Ovary (tissue), 9 donors: ENCODE data around the gene GPD1L. TPM values are rescaled to one million over a fixed set of nuclear protein-coding genes. Genes with fewer than 3 reads are reported as not detected.

Experiments
- DNase-seq, 5 donors: peaks; one replicate each; pipeline ENCODE4 v3.0.0-alpha.2; 2019 to 2020
- H3K27ac ChIP-seq, 2 donors: fragments of 200-600 bp; one replicate each; pipeline versions ENCODE4 v1.5.1 to v1.8.0; 2019 to 2022
- H3K27me3 ChIP-seq: fragments of 200-600 bp; one replicate; pipeline ENCODE4 v1.8.0; 2022
- H3K36me3 ChIP-seq: fragments of 200-600 bp; sonication (generic); one replicate; pipeline ENCODE4 v1.5.1; 2019
- H3K4me1 ChIP-seq: one replicate; pipeline ENCODE4 v1.8.1; 2013; ENCODE audit warnings: mild to moderate bottlenecking, moderate library complexity; ENCODE audit not compliant: insufficient read depth
- H3K4me3 ChIP-seq: fragments of 200-600 bp; sonication (generic); one replicate; pipeline ENCODE4 v1.5.1; 2017
- H3K9me3 ChIP-seq, 2 donors: fragments of 200-600 bp in 1 of 2; sonication (generic) in 1 of 2; one replicate each; pipeline versions ENCODE4 v1.5.1 to v1.8.1; 2013 to 2019; ENCODE audit warnings: mild to moderate bottlenecking in 1 of 2, moderate library complexity in 1 of 2
- EP300 ChIP-seq: sonication (generic); formaldehyde crosslinking; IDR thresholded peaks from one replicate; pipeline ENCODE4 v1.6.1; 2017; ENCODE audit warnings: antibody characterized with exemption
- POLR2A ChIP-seq: fragments of 450-650 bp; IDR thresholded peaks from one replicate; pipeline ENCODE4 v1.6.1; 2017; ENCODE audit warnings: antibody characterized with exemption, mild to moderate bottlenecking, moderate library complexity
- whole genome bisulfite sequencing, 3 donors: extraction: QIAGEN DNeasy Blood & Tissue Kit in 1 of 3; methylation state at CpG; one replicate each; pipeline versions ENCODE4 v1.1.5 to v1.1.7; 2013 to 2017; 5-methylcytosine and 5-hydroxymethylcytosine counted together
- intact Hi-C, 4 donors: fragments of 100-400 bp; cut with DNase I; formaldehyde crosslinking; loops; one replicate each; pipeline versions ENCODE4 v1.11.0 to v1.15.1; 2022 to 2023
- polyA plus RNA-seq, 2 donors: library from polyadenylated mRNA; stranded (reverse); fragments of 200-250 nt in 1 of 2; fragments of 350-450 nt in 1 of 2; fragmentation: Illumina TruSeq in 1 of 2; extraction: RNeasy Lipid Tissue Mini Kit (QIAGEN cat#74804) in 1 of 2; gene quantifications; one replicate each; pipeline ENCODE4 v1.2.3, GENCODE V29; 2013 to 2014
- total RNA-seq, 7 donors: library from RNA; depleted of rRNA in 2 of 7; stranded (reverse); fragments of >200 nt in 2 of 7; fragmentation: NEBNext Ultra II Directional in 3 of 7; extraction: Animal tissue kit (Norgen Biotek cat#: 25700) in 3 of 7; gene quantifications; one replicate each; pipeline versions ENCODE4 v1.1.0 to v1.2.4, GENCODE V29; 2016 to 2023
- TF ChIP-seq, protein P1 (sequence below), 3 donors: fragments of 450-650 bp in 2 of 3; fragments of 200-600 bp in 1 of 3; IDR thresholded peaks; one replicate each; pipeline versions ENCODE4 v1.5.1 to v1.8.0; 2016 to 2022; ENCODE audit warnings: antibody characterized with exemption in 3 of 3, mild to moderate bottlenecking in 1 of 3
- donor health status: DM: no; HTN: no; CAD: no; lungs with moderate emphysema.
- donor health status: DM: no; HTN: no; CAD: no.
- donor health status: Bipolar disorder and iron deficiency.
- donor health status: DM: yes; HTN: yes; CAD: no.
- donor health status: DM: no; HTN: no; CAD: no.
- donor health status: DM: yes; HTN: yes; CAD: no.

Gene GPD1L
- total and polyA plus RNA-seq, 9 donors = 14.4 to 38.4 (median 29.4) TPM

DNA sequence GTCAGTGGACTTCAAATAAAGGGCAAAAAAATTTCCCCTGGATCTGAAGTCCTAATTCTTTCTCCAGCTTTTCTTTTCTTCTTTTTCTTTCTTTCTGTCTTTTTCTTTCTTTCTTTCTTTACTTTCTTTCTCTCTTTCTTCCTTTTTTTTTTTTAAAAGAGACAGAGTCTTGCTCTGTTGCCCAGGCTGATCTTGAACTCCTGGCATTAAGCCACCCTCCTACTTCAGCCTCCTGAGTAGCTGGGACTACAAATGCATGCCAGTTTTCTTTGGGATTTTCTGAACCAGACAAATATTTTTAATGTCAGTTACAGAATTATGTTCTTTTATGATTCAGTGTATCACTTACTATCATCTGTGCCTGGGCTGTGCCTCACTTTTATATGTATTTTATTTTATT is 86.7 kb downstream of the GPD1L start:
- no peak overlapping the region for H3K4me3 ChIP-seq
- H3K9me3 ChIP-seq = no peaks in the 10 kb centered on the region
- intact Hi-C loops = no loop called here
- DNase-seq = no peak
- no peaks in the 10 kb centered on the region for H3K4me1 ChIP-seq
- TF ChIP-seq, protein P1, sequence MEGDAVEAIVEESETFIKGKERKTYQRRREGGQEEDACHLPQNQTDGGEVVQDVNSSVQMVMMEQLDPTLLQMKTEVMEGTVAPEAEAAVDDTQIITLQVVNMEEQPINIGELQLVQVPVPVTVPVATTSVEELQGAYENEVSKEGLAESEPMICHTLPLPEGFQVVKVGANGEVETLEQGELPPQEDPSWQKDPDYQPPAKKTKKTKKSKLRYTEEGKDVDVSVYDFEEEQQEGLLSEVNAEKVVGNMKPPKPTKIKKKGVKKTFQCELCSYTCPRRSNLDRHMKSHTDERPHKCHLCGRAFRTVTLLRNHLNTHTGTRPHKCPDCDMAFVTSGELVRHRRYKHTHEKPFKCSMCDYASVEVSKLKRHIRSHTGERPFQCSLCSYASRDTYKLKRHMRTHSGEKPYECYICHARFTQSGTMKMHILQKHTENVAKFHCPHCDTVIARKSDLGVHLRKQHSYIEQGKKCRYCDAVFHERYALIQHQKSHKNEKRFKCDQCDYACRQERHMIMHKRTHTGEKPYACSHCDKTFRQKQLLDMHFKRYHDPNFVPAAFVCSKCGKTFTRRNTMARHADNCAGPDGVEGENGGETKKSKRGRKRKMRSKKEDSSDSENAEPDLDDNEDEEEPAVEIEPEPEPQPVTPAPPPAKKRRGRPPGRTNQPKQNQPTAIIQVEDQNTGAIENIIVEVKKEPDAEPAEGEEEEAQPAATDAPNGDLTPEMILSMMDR (IDR thresholded peaks at IDR 0.05) = no peak
- TF ChIP-seq EP300 (no peak), POLR2A (no peak)
- H3K27ac ChIP-seq = no peak overlapping the region
- no peaks in the 10 kb centered on the region for H3K27me3 ChIP-seq
- no peaks in the 10 kb centered on the region for H3K36me3 ChIP-seq

GRCh38 chr3:32194653-32195052 is 88.2 kb downstream of the GPD1L start:
- Histone ChIP-seq H3K4me3 (no peak overlapping the region), H3K27ac (no peak overlapping the region), H3K9me3 (no peaks in the 10 kb centered on the region), H3K4me1 (no peaks in the 10 kb centered on the region), H3K27me3 (no peaks in the 10 kb centered on the region), H3K36me3 (no peaks in the 10 kb centered on the region)
- intact Hi-C loops = no loop called here
- 67 to 92% (median 90%) methylated on average over 1 of the region's 1 CpG for whole genome bisulfite sequencing, 3 donors
- no peak for TF ChIP-seq EP300
- TF ChIP-seq, protein P1 (IDR thresholded peaks at IDR 0.05) = no peak
- TF ChIP-seq POLR2A = no peak
- DNase-seq = no peak

DNA sequence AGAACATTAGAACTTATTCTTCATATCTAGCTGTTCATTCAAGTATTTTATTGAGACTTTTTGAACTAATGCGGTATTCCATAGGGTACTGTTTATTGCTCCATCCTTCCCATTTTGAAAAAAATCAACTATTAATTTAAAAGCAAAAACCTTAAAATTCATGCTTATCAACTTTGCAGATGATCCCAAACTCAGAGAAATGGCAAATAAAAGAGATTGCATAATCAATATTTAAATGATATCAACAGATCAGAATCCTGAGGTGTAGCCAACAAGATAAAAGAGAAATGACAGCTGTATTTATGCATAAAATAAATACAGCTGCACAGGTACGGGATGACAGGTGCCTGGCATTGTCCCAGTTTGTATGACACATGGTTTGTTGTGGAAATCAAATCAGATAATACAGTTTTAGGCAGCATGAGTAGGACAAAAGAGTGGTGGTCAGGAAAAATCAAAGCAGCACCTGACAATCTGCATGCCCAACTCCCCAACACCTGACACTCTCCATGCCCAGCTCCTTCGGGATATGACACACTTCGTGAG is 89.6 kb downstream of the GPD1L start:
- DNase-seq = no peak
- TF ChIP-seq POLR2A (no peak), EP300 (no peak)
- TF ChIP-seq, protein P1 (IDR thresholded peaks at IDR 0.05) = no peak
- Histone ChIP-seq H3K4me1 (no peaks in the 10 kb centered on the region), H3K27ac (no peak overlapping the region), H3K27me3 (no peaks in the 10 kb centered on the region), H3K9me3 (no peaks in the 10 kb centered on the region), H3K4me3 (no peak overlapping the region), H3K36me3 (no peaks in the 10 kb centered on the region)
- 83 to 86% (median 84%) methylated on average over 4 of the region's 4 CpGs for WGBS, 3 donors
- intact Hi-C loops = no loop called here

DNA sequence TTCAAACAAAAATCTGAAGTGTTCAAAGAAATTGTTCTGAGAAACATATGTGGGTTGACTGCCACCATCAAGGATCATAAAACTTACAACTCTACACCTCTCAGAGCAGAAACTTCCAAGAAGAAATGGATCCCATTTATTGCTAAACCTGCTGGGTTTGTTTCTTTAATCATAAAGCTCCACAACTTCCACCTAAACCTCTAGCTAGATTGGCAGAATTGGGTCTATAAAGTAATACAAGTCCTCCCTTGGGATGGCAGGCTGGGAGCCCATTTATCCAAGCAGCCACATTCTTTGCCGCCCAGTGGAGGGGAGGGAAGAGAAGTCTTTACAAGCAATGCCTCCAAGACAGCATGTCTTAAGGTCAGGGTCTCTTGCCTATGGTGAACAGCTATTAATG is 91.6 kb downstream of the GPD1L start:
- H3K27me3 ChIP-seq = no peaks in the 10 kb centered on the region
- no peaks in the 10 kb centered on the region for H3K9me3 ChIP-seq
- DNase-seq = no peak
- no peaks in the 10 kb centered on the region for H3K4me1 ChIP-seq
- intact Hi-C loops = no loop called here
- TF ChIP-seq EP300 (no peak), POLR2A (no peak)
- TF ChIP-seq, protein P1 (IDR thresholded peaks at IDR 0.05) = no peak
- no peak overlapping the region for H3K4me3 ChIP-seq
- no peaks in the 10 kb centered on the region for H3K36me3 ChIP-seq
- no peak overlapping the region for H3K27ac ChIP-seq
- WGBS, 3 donors = 80 to 90% (median 83%) methylated on average over 1 of the region's 1 CpG
